ENCODE measurements around the gene ADGRL3.
"Not testable (repeated sequence)": the region's sequence is repeated elsewhere in the genome, so short reads cannot be mapped to it uniquely, and the experiment has no call there.

ADGRL3 gene

GRCh38 chr4:61933527-61933926, 733.4 kb downstream of the ADGRL3 start:
- no peak for DNase-seq

GRCh38 chr4:61934198-61934597, 734.1 kb downstream of the ADGRL3 start:
- no peak for DNase-seq

- no peak for DNase-seq
Observed at GRCh38 chr4:61938250-61938846, 738.2 kb downstream of the ADGRL3 start.

GRCh38 chr4:61950625-61951024, 750.5 kb downstream of the ADGRL3 start:
- no peak for DNase-seq

GRCh38 chr4:61953386-61953785, 753.3 kb downstream of the ADGRL3 start:
- no peak for DNase-seq

GRCh38 chr4:61958591-61958990, 758.5 kb downstream of the ADGRL3 start:
- DNase-seq, result no peak

- no peak for DNase-seq
Observed at GRCh38 chr4:61959087-61959486, 759.0 kb downstream of the ADGRL3 start.

GRCh38 chr4:61984260-61984909, 784.3 kb downstream of the ADGRL3 start:
- no peak for DNase-seq

- no peak for DNase-seq
Observed at GRCh38 chr4:61985426-61985825, 785.3 kb downstream of the ADGRL3 start.

- not testable (repeated sequence) for DNase-seq
Observed at GRCh38 chr4:61986929-61987328, 786.8 kb downstream of the ADGRL3 start.

- peak; percentile 52 for DNase-seq
Observed at GRCh38 chr4:61992351-61992750, 792.2 kb downstream of the ADGRL3 start.

- no peak for DNase-seq
Observed at GRCh38 chr4:61994036-61994435, 793.9 kb downstream of the ADGRL3 start.

GRCh38 chr4:61995717-61996340, 795.7 kb downstream of the ADGRL3 start:
- DNase-seq, result peak; percentile 35

GRCh38 chr4:61996943-61997342, 796.8 kb downstream of the ADGRL3 start:
- DNase-seq, result no peak

- DNase-seq, result no peak
Observed at GRCh38 chr4:61997831-61998230, 797.7 kb downstream of the ADGRL3 start.

GRCh38 chr4:62003695-62004094, 803.6 kb downstream of the ADGRL3 start:
- DNase-seq, result no peak

GRCh38 chr4:62004881-62005280, 804.8 kb downstream of the ADGRL3 start:
- DNase-seq, result no peak

- no peak for DNase-seq
Observed at GRCh38 chr4:62006108-62006507, 806.0 kb downstream of the ADGRL3 start.

GRCh38 chr4:62015043-62015739, 815.1 kb downstream of the ADGRL3 start:
- no peak for DNase-seq

- DNase-seq, result no peak
Observed at GRCh38 chr4:62018537-62018936, 818.4 kb downstream of the ADGRL3 start.

- no peak for DNase-seq
Observed at GRCh38 chr4:62023633-62024032, 823.5 kb downstream of the ADGRL3 start.

- DNase-seq, result no peak
Observed at GRCh38 chr4:62028745-62029144, 828.6 kb downstream of the ADGRL3 start.

GRCh38 chr4:62030958-62031357, 830.8 kb downstream of the ADGRL3 start:
- no peak for DNase-seq

GRCh38 chr4:62037571-62037970, 837.4 kb downstream of the ADGRL3 start:
- DNase-seq, result no peak

Data from NCI-H446 treated with DMSO at 0.1 percent for 48 hours (cell line).